Posterior vena cava (tissue), 2 donors: ENCODE measurements around the gene LPCAT4. TPM values are rescaled to one million over a fixed set of nuclear protein-coding genes. Genes with fewer than 3 reads are reported as not detected.
"Not testable (repeated sequence)": the region's sequence is repeated elsewhere in the genome, so short reads cannot be mapped to it uniquely, and the experiment has no call there.

Source experiments
- DNase-seq: peaks from one replicate; pipeline ENCODE4 v3.0.0-alpha.2; 2020; ENCODE audit warnings: low spot score
- intact Hi-C, 2 donors: fragments of 100-400 bp; cut with DNase I; formaldehyde crosslinking; loops; one replicate each; pipeline versions ENCODE4 v1.14.1 to v1.14.2; 2022 to 2023
- long read RNA-seq, 2 donors: library from polyadenylated mRNA; unstranded; transcript quantifications; one replicate each; pipeline ENCODE4 v2.0.0, GENCODE V29; 2020 to 2021
- total RNA-seq, 2 donors: library from RNA; stranded (reverse); fragmentation: NEBNext Ultra II Directional; extraction: Animal tissue kit (Norgen Biotek cat#: 25700); gene quantifications; one replicate each; pipeline ENCODE4 v1.2.1, GENCODE V29; 2021
- donor health status: DM: yes; HTN: yes; CAD: no.
- donor health status: DM: yes; HTN: yes; CAD: no.

The LPCAT4 gene
- 10 to 100 TPM; 26.7 to 35.4 TPM for total RNA-seq
- long read RNA-seq, donor 1, partial matches to known transcripts: 3 of 7 reads
- long read RNA-seq, donor 1, other reads (novel, unspliced or antisense): 3 of 7 reads
- long read RNA-seq, donor 2, partial matches to known transcripts: 3 of 7 reads
- long read RNA-seq, donor 2, other reads (novel, unspliced or antisense): 3 of 7 reads

DNA sequence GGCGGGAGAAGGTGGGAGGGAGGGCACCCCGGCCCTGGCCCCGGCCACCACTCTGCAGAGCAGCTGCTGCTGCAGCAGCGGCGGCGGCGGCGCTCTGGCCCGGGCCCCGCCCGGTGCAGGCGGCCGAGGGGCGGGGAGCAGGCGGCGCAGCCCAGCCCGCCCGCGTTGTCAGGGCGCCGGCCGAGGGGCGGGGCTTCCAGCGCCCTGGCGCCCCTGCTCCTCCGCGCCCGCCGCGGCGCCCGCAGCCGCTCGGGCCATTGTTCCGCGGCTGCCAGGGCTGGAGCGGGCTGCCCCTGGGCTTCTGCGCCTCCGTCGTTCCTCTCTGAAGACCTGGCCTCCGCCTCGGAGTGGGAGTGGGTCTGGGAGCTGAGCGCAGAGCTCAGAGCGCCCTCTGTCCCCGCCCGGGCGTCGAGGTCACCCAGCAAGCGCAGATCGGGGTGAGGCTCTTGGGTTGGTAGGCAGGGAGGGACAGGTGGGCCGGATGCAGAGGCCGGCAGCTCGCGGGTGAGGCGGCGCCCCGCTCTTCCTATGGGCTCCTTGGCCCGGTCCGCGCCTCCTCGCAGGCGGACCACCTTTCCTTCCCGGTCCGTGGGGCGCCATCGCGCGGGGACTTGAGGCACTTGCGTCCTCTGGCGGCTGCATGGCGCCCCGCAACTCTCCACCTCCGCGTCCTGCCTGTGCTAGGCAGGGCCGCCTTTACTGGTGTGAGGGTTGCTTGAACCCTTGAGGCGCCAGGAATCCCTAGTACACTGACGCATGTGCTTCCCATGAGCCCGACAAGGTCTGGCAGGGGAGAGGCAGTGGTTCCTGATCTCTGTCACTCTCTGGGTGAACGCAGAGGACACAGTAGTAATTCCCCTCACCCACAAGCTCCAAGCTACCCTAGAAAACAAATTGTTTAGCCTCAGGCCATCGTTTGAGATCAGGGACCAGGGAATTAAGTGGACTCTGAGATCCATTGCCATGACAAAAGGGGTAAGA, at the start of gene LPCAT4:
LPCAT4 (minus strand) TSS at position 96 of the 981 bp plus-strand sequence. CDS start 96 bp downstream, outside the sequence.
- intact Hi-C loops: loop anchor here in 1 of 2 donors (10.0 kb wide), 1 partner anchor 123 kb away; no protein-coding TSS in a partner anchor
- peak; percentile 97 for DNase-seq

- DNase-seq: peak; percentile 62
These were observed 42.5 kb upstream of the LPCAT4 start for GRCh38 chr15:34409511-34409910.

DNA sequence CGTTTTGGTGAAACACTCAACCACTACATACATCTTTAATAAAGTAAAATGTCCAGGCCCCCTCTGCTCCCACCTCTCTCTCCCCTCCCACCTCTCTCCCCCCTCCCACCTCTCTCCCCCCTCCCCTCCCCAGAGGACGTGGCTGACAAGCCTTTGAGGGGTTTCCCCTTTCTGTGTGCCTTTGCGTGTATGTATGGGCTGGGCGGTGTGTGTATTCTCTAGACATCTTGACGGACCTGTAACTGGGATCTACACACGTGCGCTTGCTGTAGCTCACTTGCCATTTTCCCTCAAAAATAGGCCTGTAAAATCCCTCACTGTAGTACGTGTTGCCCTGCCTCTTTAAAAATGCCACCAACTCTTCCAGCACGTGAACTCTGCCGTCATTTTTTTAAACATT, 42.0 kb upstream of the LPCAT4 start:
- DNase-seq, intact Hi-C loops: not testable (repeated sequence)

More at GRCh38 chr15:34409511-34409910, 42.5 kb upstream of the LPCAT4 start:
- intact Hi-C loops: not testable (repeated sequence)

GRCh38 chr15:34403899-34404298, 36.9 kb upstream of the LPCAT4 start:
- DNase-seq, intact Hi-C loops: not testable (repeated sequence)

GRCh38 chr15:34403160-34403598, 36.2 kb upstream of the LPCAT4 start:
- intact Hi-C loops, DNase-seq: not testable (repeated sequence)

GRCh38 chr15:34397637-34398259, 30.8 kb upstream of the LPCAT4 start:
- intact Hi-C loops, DNase-seq: not testable (repeated sequence)

- DNase-seq, intact Hi-C loops: not testable (repeated sequence)
These were observed 26.0 kb upstream of the LPCAT4 start for GRCh38 chr15:34392981-34393380.

- intact Hi-C loops: not testable (repeated sequence)
These were observed 22.6 kb upstream of the LPCAT4 start for GRCh38 chr15:34389594-34390086.

DNA sequence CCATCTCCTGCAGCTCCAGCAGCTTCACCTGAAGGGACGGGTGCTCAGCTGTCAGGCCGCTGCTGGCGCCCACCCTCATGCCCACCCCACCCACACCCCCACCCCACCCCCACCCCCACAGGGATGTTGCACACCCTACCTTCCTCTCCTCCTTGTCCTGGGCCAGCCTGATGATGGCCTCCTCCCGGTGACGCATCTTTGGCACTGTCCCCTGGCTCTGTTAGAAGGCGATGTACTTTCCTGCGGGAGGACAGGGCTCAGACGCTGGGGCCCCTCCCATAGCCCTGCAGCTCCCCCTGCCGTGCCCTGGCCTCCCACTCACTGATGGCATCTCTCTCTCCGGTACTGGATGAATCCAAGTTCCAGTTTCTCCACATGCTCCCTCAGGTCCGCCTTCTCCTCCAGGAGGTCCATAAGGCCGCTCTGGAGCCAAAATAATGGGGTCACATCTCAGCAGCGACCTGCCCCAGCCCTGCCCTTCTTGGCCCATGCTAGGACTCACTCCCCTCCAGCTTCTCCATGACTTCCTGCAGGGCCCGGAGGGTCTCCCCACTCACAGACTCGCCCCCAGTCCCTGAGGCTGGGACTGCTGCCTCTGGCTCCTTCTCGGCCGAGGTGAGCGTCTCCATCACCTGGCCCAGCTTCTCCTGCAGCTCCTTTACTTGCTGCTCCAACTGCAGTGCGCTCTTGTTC, 15.0 kb upstream of the LPCAT4 start:
- intact Hi-C loops, DNase-seq: not testable (repeated sequence)

More at GRCh38 chr15:34389594-34390086, 22.6 kb upstream of the LPCAT4 start:
- not testable (repeated sequence) for DNase-seq

GRCh38 chr15:34380491-34380890, 13.5 kb upstream of the LPCAT4 start:
- intact Hi-C loops, DNase-seq: not testable (repeated sequence)

GRCh38 chr15:34376856-34377255, 9.9 kb upstream of the LPCAT4 start:
- intact Hi-C loops: no loop called here
- no peak for DNase-seq

GRCh38 chr15:34375541-34375940, 8.5 kb upstream of the LPCAT4 start:
- intact Hi-C loops, DNase-seq: not testable (repeated sequence)

- intact Hi-C loops: no loop called here
- no peak for DNase-seq
These were observed 7.8 kb upstream of the LPCAT4 start for GRCh38 chr15:34374816-34375215.

DNA sequence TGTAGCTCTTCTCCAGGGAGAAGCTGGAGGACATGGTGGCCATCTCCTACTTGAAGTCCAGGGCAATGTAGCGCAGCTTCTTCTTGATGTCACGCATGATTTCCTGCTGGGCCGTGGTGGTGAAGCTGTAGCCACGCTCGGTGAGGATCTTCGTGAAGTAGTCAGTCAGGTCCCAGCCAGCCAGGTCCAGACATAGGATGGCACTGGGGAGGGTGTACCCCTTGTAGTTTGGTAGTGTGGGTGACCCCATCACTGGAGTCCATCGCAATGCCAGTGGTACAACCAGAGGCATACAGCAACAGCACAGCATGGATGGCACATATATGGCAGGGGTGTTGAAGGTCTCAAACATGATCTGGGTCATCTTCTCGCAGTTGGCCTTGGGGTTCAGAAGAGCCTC, 7.0 kb upstream of the LPCAT4 start:
- no peak for DNase-seq
- intact Hi-C loops: no loop called here

DNA sequence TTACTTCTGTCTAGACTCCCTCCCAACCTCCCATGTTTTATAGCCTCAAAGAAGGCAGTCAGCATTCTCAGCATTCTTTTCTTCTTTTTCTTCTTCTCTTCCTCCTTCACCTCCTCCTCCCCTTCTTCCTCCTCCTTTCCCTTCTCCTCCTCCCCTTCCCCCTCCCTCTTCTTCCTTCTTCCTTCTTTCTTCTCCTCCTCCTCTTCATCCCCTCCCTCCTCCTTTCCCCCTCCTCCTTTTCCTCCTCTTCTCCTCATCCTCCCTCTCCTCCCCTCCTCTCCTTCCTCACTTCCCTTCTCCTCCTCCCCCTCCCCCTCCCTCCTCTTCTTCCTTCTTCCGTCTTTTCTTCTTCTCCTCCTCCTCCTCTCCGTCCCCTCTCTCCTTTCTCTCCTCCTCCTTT, 3.6 kb upstream of the LPCAT4 start:
- DNase-seq: no peak
- intact Hi-C loops: no loop called here

DNA sequence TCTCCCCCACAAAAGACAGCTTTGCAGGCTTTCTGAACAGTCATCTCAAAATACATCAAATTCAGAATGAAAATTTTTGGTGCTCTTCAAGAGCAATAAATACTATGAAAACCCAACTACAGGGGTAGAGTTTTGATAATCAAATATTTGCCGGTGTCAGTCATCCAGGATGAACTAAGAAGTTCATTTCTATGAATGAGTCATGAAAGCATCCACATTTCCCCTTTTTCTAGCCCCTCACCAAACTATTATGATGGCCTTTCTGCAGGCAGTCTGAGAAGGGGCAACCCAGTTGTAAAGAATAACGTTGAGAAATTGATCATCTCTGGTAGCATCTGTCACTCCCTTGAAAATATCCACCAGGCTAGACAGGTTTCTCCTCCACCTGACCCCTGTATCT, 3.1 kb upstream of the LPCAT4 start:
- DNase-seq: no peak
- intact Hi-C loops: no loop called here

- intact Hi-C loops: loop anchor here in 1 of 2 donors (10.0 kb wide), 1 partner anchor 122 kb away; no protein-coding TSS in a partner anchor
- DNase-seq: peak; percentile 85
These were observed 528 bp downstream of the LPCAT4 start for GRCh38 chr15:34366271-34367065.

DNA sequence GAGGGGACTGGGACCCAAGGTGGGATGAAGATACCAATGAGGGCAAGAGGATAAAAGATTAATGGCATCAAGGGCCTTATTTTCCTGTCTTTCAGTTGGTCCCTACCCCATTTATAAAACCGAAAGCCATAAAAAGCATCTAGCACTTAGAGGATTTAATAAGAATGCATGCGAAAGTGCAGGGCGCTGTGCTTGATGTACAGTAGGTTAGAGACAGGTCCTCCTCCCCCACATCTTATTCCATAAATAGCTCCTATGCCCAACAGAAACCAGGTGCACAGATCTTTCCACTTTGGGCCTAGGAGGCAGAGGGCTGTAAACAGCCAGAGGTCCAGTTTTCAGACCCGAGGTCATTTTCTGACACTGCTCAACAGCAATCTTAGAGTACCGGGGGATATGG, 1.2 kb downstream of the LPCAT4 start:
- intact Hi-C loops: loop anchor here in 1 of 2 donors (10.0 kb wide), 1 partner anchor 121 kb away; no protein-coding TSS in a partner anchor
- DNase-seq: no peak
